Small intestine (tissue), 7 donors: ENCODE results near the gene MARCHF5. TPM values are rescaled to one million over a fixed set of nuclear protein-coding genes. Genes with fewer than 3 reads are reported as not detected.

Experiments used
- DNase-seq, 2 donors: peaks; one replicate each; pipeline versions ENCODE4 v3.0.0 to v3.0.0-alpha.2; 2013
- FAIRE-seq: peaks from 2 replicates; lab custom pipeline; 2012; peaks lifted over from hg19 to GRCh38; lab: Jason Lieb, UNC
- H3K27ac ChIP-seq, 3 donors: one replicate each; pipeline ENCODE4 v1.5.1; 2013; ENCODE audit warnings: low read length in 2 of 3, mild to moderate bottlenecking in 2 of 3, control low read depth in 1 of 3, inconsistent platforms in 1 of 3, low read depth in 1 of 3, moderate library complexity in 1 of 3
- H3K27me3 ChIP-seq, 3 donors: one replicate each; pipeline ENCODE4 v1.6.1; 2013; ENCODE audit warnings: low read length in 3 of 3, inconsistent platforms in 1 of 3; ENCODE audit not compliant: control insufficient read depth in 3 of 3, insufficient read depth in 3 of 3
- H3K36me3 ChIP-seq, 3 donors: one replicate each; pipeline ENCODE4 v1.6.1; 2013; ENCODE audit warnings: low read length in 3 of 3, inconsistent platforms in 1 of 3, low read depth in 1 of 3, mild to moderate bottlenecking in 1 of 3, moderate library complexity in 1 of 3; ENCODE audit not compliant: control insufficient read depth in 3 of 3, insufficient read depth in 2 of 3
- H3K4me1 ChIP-seq, 3 donors: one replicate each; pipeline ENCODE4 v1.6.1; 2013; ENCODE audit warnings: low read length in 2 of 3, inconsistent platforms in 1 of 3, low read depth in 1 of 3, mild to moderate bottlenecking in 1 of 3, moderate library complexity in 1 of 3; ENCODE audit not compliant: control insufficient read depth in 3 of 3, insufficient read depth in 2 of 3
- H3K4me3 ChIP-seq, 3 donors: one replicate each; pipeline ENCODE4 v1.5.1; 2013; ENCODE audit warnings: low read length in 3 of 3, control low read depth in 1 of 3, inconsistent platforms in 1 of 3, low read depth in 1 of 3, mild to moderate bottlenecking in 1 of 3, moderate library complexity in 1 of 3
- H3K9me3 ChIP-seq, 2 donors: one replicate each; pipeline ENCODE4 v1.6.1; 2013; ENCODE audit warnings: low read depth in 1 of 2, low read length in 1 of 2; ENCODE audit not compliant: control insufficient read depth in 2 of 2, insufficient read depth in 1 of 2
- WGBS, 3 donors: extraction: QIAGEN DNeasy Blood & Tissue Kit; methylation state at CpG; one replicate each; pipeline ENCODE4 v1.1.7; 2013; 5-methylcytosine and 5-hydroxymethylcytosine counted together
- polyA plus RNA-seq, 4 donors: library from polyadenylated mRNA; stranded (reverse) in 3 of 4; unstranded in 1 of 4; fragments of 200-250 nt in 3 of 4; fragments of 120-200 nt in 1 of 4; gene quantifications; one replicate each; pipeline versions ENCODE4 v1.2.1 to v1.2.3, GENCODE V29; 2013
- donor health status: healthy with polysubstance abuse.
- donor health status: control.
- donor health status: control.
- donor health status: Bipolar disorder and iron deficiency.
- donor health status: healthy.

Gene MARCHF5
- polyA plus RNA-seq, 4 donors = 15.0 to 34.8 (median 17.9) TPM

- no peaks in the 10 kb centered on the region for H3K9me3 ChIP-seq
- H3K27me3 ChIP-seq = no peaks in the 10 kb centered on the region
- no peak overlapping the region for H3K27ac ChIP-seq
- peaks cover 0 to 18% (median 10%) of the 10 kb centered on the region in 3 donors for H3K36me3 ChIP-seq
- no peak for DNase-seq
- FAIRE-seq = no peak
- 90 to 100% (median 96%) methylated on average over 4 of the region's 4 CpGs for WGBS, 3 donors
- H3K4me1 ChIP-seq = no peaks in the 10 kb centered on the region
- H3K4me3 ChIP-seq = no peak overlapping the region
These were observed 59.4 kb downstream of the MARCHF5 start for GRCh38 chr10:92350411-92350810.

- Histone ChIP-seq H3K27me3 (no peaks in the 10 kb centered on the region), H3K4me1 (no peaks in the 10 kb centered on the region), H3K36me3 (peaks cover 0 to 7% (median 5%) of the 10 kb centered on the region in 3 donors), H3K9me3 (no peaks in the 10 kb centered on the region), H3K4me3 (no peak overlapping the region), H3K27ac (no peak overlapping the region)
- FAIRE-seq (no peak), DNase-seq (no peak)
- 64 to 69% (median 64%) methylated on average over 4 of the region's 4 CpGs for WGBS, 3 donors
These were observed 63.6 kb downstream of the MARCHF5 start for GRCh38 chr10:92354587-92354986.

DNA sequence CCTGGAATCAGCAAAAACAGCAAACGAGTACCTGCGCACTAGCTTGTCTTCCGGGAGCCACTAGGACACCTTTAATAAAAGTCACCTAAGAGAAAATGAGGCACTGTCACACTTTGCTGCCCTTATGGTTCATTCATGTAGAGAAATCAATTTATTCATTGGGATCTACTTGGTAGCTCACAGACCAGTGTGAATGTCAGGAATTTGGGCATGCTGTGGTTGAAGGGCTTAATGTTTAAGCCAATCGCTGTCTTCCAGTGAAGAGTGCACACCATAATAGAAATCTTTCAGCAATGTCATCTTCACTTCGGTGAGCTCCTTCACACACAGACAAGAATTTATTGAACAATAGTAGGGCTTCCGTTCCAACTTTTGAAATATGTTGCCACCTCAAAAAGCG, 65.1 kb downstream of the MARCHF5 start:
- Histone ChIP-seq H3K27me3 (no peaks in the 10 kb centered on the region), H3K27ac (no peak overlapping the region), H3K9me3 (peaks cover 0 to 4% of the 10 kb centered on the region in 2 donors), H3K4me1 (no peaks in the 10 kb centered on the region), H3K36me3 (no peaks in the 10 kb centered on the region), H3K4me3 (no peak overlapping the region)
- DNase-seq (no peak), FAIRE-seq (no peak)
- WGBS, 3 donors = 90 to 93% (median 92%) methylated on average over 7 of the region's 7 CpGs

- Histone ChIP-seq H3K27me3 (no peaks in the 10 kb centered on the region), H3K4me3 (no peak overlapping the region), H3K27ac (no peak overlapping the region), H3K4me1 (no peaks in the 10 kb centered on the region), H3K36me3 (no peaks in the 10 kb centered on the region), H3K9me3 (peaks cover 0 to 4% of the 10 kb centered on the region in 2 donors)
- DNase-seq (no peak), FAIRE-seq (no peak)
- 92 to 98% (median 96%) methylated on average over 4 of the region's 4 CpGs for WGBS, 3 donors
These were observed 72.5 kb downstream of the MARCHF5 start for GRCh38 chr10:92363498-92363897.

GRCh38 chr10:92366412-92367021, 75.5 kb downstream of the MARCHF5 start:
- no peaks in the 10 kb centered on the region for H3K9me3 ChIP-seq
- no peak overlapping the region for H3K27ac ChIP-seq
- H3K4me1 ChIP-seq = no peaks in the 10 kb centered on the region
- no peaks in the 10 kb centered on the region for H3K36me3 ChIP-seq
- FAIRE-seq (no peak), DNase-seq (no peak)
- no peak overlapping the region for H3K4me3 ChIP-seq
- H3K27me3 ChIP-seq = no peaks in the 10 kb centered on the region
- WGBS, 3 donors = 81 to 83% (median 83%) methylated on average over 5 of the region's 5 CpGs

- Histone ChIP-seq H3K9me3 (no peaks in the 10 kb centered on the region), H3K36me3 (no peaks in the 10 kb centered on the region), H3K27ac (no peak overlapping the region), H3K27me3 (peaks cover 0 to 4% (median 0%) of the 10 kb centered on the region in 3 donors), H3K4me1 (no peaks in the 10 kb centered on the region), H3K4me3 (no peak overlapping the region)
- 55 to 66% (median 65%) methylated on average over 4 of the region's 4 CpGs for WGBS, 3 donors
- no peak for DNase-seq
- no peak for FAIRE-seq
These were observed 87.0 kb downstream of the MARCHF5 start for GRCh38 chr10:92377962-92378361.

- H3K9me3 ChIP-seq = no peaks in the 10 kb centered on the region
- 42 to 50% (median 46%) methylated on average over 7 of the region's 7 CpGs for WGBS, 3 donors
- no peak overlapping the region for H3K27ac ChIP-seq
- FAIRE-seq (no peak), DNase-seq (no peak)
- H3K36me3 ChIP-seq = no peaks in the 10 kb centered on the region
- no peaks in the 10 kb centered on the region for H3K4me1 ChIP-seq
- H3K4me3 ChIP-seq = no peak overlapping the region
- H3K27me3 ChIP-seq = peaks cover 0 to 4% (median 0%) of the 10 kb centered on the region in 3 donors
These were observed 90.6 kb downstream of the MARCHF5 start for GRCh38 chr10:92381543-92381954.

DNA sequence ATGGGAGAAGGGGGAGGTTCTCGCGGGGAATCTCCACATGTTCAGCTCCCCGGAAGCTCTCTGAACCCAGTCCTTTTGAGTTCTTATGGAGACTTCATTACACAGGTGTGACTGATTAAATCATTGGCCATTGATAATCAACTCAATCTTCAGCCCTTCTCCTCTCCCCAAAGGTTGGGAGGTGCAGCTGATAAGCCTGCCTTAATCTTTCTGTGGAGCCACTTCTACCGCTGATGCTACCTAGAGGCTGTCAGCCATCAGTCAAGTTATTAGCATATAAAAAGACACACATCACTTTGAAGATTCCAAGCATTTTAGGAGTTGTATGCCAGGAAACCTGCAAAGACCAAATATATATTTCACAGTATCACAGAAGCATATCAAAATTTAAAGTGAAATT, 91.7 kb downstream of the MARCHF5 start:
- Histone ChIP-seq H3K27ac (no peak overlapping the region), H3K4me1 (no peaks in the 10 kb centered on the region), H3K4me3 (no peak overlapping the region), H3K36me3 (no peaks in the 10 kb centered on the region), H3K27me3 (peaks cover 0 to 4% (median 0%) of the 10 kb centered on the region in 3 donors), H3K9me3 (no peaks in the 10 kb centered on the region)
- DNase-seq (no peak), FAIRE-seq (no peak)
- 66 to 89% (median 77%) methylated on average over 4 of the region's 4 CpGs for WGBS, 3 donors

DNA sequence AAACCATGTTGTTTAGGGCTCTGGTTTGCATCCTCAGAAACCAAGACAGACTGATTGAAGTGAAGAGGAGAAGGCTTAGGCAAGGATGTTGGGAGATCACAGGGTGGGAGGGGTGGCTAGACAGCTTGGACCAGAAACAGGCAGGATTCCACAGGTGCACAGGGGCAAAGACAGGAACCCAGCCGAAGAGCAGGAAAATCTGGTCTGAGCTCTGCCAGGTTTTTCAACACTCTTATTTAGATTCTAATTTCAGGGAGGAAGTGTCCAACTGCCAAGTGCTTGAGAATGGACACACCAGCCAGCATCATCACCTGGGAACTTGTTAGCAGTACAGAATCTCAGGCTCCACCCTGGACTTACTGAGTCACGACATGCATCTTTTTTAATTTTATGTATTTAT, 93.8 kb downstream of the MARCHF5 start:
- Histone ChIP-seq H3K27me3 (peaks cover 0 to 4% (median 0%) of the 10 kb centered on the region in 3 donors), H3K4me1 (no peaks in the 10 kb centered on the region), H3K36me3 (no peaks in the 10 kb centered on the region), H3K4me3 (no peak overlapping the region), H3K27ac (no peak overlapping the region), H3K9me3 (no peaks in the 10 kb centered on the region)
- WGBS, 3 donors = 76 to 82% (median 79%) methylated on average over 2 of the region's 2 CpGs
- DNase-seq = no peak
- FAIRE-seq = no peak
